K562 (cell line): ENCODE data around the gene ALOXE3. TPM values are rescaled to one million over a fixed set of nuclear protein-coding genes. Genes with fewer than 3 reads are reported as not detected.

ENCODE experiments used
- ATAC-seq: fragments of 200-7000 bp; cut with Tn5 transposase; 3 replicates; pipeline ENCODE4 v1.9.1; 2020; ENCODE audit warnings: moderate library complexity
- BruUV-seq: library from RNA; stranded (reverse); fragments of 400-500 nt; replicated peaks from 2 replicates; lab custom pipeline; 2021; lab: Mats Ljungman, UMichigan
- CTCF ChIA-PET: fragments of 300-600 bp; formaldehyde crosslinking; extraction: SDS; loops from one replicate; lab custom pipeline; 2021; ENCODE audit warnings: low intra/inter-chr PET ratio; lab: Yijun Ruan, JAX
- POLR2A ChIA-PET: fragments of 300-600, 350-650 bp; sonication (Branson Sonifier 250); formaldehyde crosslinking; extraction: SDS; loops from one replicate; lab custom pipeline; 2021; ENCODE audit warnings: antibody characterized with exemption, inconsistent platforms; lab: Yijun Ruan, JAX
- DNase-seq, 4 experiments: peaks; one replicate each; pipeline versions ENCODE4 v3.0.0 to v3.0.0-alpha.2; 2011 to 2018; ENCODE audit warnings: low spot score in 3 of 4, mixed read lengths in 3 of 4; ENCODE audit errors: extremely low read depth in 1 of 4
- FAIRE-seq: peaks from 2 replicates; lab custom pipeline; 2011; peaks lifted over from hg19 to GRCh38; lab: Jason Lieb, UNC
- H2AFZ ChIP-seq: 2 replicates; pipeline ENCODE4 v1.6.0; 2011; ENCODE audit warnings: low read depth, low read length, control low read depth, inconsistent platforms
- H3K27ac ChIP-seq: fragments of 200-600 bp; 3 replicates; pipeline ENCODE4 v1.8.0; 2011; ENCODE audit warnings: low read depth, mild to moderate bottlenecking, control low read depth, inconsistent platforms, low read length, moderate library complexity, mixed read lengths; ENCODE audit errors: extremely low read depth
- H3K27me3 ChIP-seq, 2 experiments: fragments of 300-600 bp in 1 of 2; 2 replicates in 1 of 2; 3 replicates in 1 of 2; pipeline versions ENCODE4 v1.6.0 to v1.8.0; 2011; ENCODE audit warnings: inconsistent platforms in 2 of 2, low read length in 2 of 2, mild to moderate bottlenecking in 1 of 2, mixed read lengths in 1 of 2, moderate library complexity in 1 of 2; ENCODE audit not compliant: control insufficient read depth in 2 of 2, insufficient read depth in 2 of 2
- H3K36me3 ChIP-seq: fragments of 300-600 bp; 3 replicates; pipeline ENCODE4 v1.8.0; 2011; ENCODE audit warnings: mild to moderate bottlenecking, low read length, inconsistent platforms; ENCODE audit not compliant: control insufficient read depth, insufficient read depth
- H3K4me1 ChIP-seq, 2 experiments: fragments of 200-600 bp in 1 of 2; replicated peaks in 1 of 2; 2 replicates in 1 of 2; 3 replicates in 1 of 2; pipeline versions ENCODE4 v1.5.1 to v1.8.0; 2011; ENCODE audit warnings: inconsistent platforms in 2 of 2, low read length in 2 of 2, mild to moderate bottlenecking in 1 of 2, mixed read lengths in 1 of 2, moderate library complexity in 1 of 2; ENCODE audit not compliant: control insufficient read depth in 2 of 2, insufficient read depth in 2 of 2
- H3K4me2 ChIP-seq: 2 replicates; pipeline ENCODE4 v1.6.1; 2011; ENCODE audit warnings: low read length, control low read depth, inconsistent platforms, mixed read lengths; ENCODE audit not compliant: insufficient read depth
- H3K4me3 ChIP-seq: fragments of 200-600 bp; sonication (generic), shearing (Covaris generic); 2 replicates; pipeline ENCODE4 v1.5.1; 2016; ENCODE audit warnings: control low read depth, inconsistent platforms
- H3K79me2 ChIP-seq: fragments of 200-600 bp; 3 replicates; pipeline ENCODE4 v1.8.0; 2011; ENCODE audit warnings: low read length, inconsistent platforms; ENCODE audit not compliant: control insufficient read depth, insufficient read depth
- H3K9ac ChIP-seq, 2 experiments: 2 replicates each; pipeline versions ENCODE4 v1.6.0 to v1.6.1; 2011; ENCODE audit warnings: low read depth in 2 of 2, low read length in 2 of 2, control low read depth in 1 of 2, inconsistent platforms in 1 of 2, mild to moderate bottlenecking in 1 of 2, mixed read lengths in 1 of 2; ENCODE audit not compliant: insufficient read depth in 1 of 2
- H3K9me1 ChIP-seq: one replicate; pipeline ENCODE4 v1.6.0; 2011; ENCODE audit warnings: inconsistent platforms, mild to moderate bottlenecking, low read length, moderate library complexity; ENCODE audit not compliant: control insufficient read depth, insufficient read depth
- H3K9me3 ChIP-seq: replicated peaks from 2 replicates; pipeline ENCODE4 v1.5.1; 2011; ENCODE audit warnings: low read depth, low read length, inconsistent platforms; ENCODE audit not compliant: control insufficient read depth, insufficient read depth
- H4K20me1 ChIP-seq: replicated peaks from 2 replicates; pipeline ENCODE4 v1.6.1; 2011; ENCODE audit warnings: low read length, inconsistent platforms, mixed read lengths; ENCODE audit not compliant: control insufficient read depth, insufficient read depth
- ARID1B ChIP-seq: fragments of 450-650 bp; IDR thresholded peaks from 2 replicates; pipeline ENCODE4 v1.6.1; 2016; ENCODE audit warnings: antibody characterized with exemption, mild to moderate bottlenecking, inconsistent platforms
- CBX5 ChIP-seq: IDR thresholded peaks from 2 replicates; pipeline ENCODE4 v1.6.1; 2014; ENCODE audit warnings: low read depth, borderline replicate concordance
- HCFC1 ChIP-seq: IDR thresholded peaks from 2 replicates; pipeline ENCODE4 v1.6.1; 2012; ENCODE audit warnings: low read depth, low read length, improper control_type of control experiment
- RFX1 ChIP-seq: fragments of 450-650 bp; IDR thresholded peaks from 2 replicates; pipeline ENCODE4 v1.6.1; 2016; ENCODE audit warnings: mild to moderate bottlenecking, moderate library complexity
- TOE1 ChIP-seq, 2 experiments: fragments of 450-650 bp in 1 of 2; sonication (generic) in 1 of 2; formaldehyde crosslinking in 1 of 2; IDR thresholded peaks; 2 replicates each; pipeline versions ENCODE4 v1.7.1 to v1.8.0; 2016 to 2022; ENCODE audit warnings: borderline replicate concordance in 2 of 2, mild to moderate bottlenecking in 2 of 2, antibody characterized with exemption in 1 of 2, inconsistent platforms in 1 of 2, low read depth in 1 of 2, missing genetic modification reagents in 1 of 2, moderate library complexity in 1 of 2
- ZNF717 ChIP-seq: fragments of 250-450 bp; sonication (Bioruptor Pico); IDR thresholded peaks from 2 replicates; pipeline ENCODE4 v1.5.0; 2021
- WGBS: fragments of 100-300 bp; shearing (Covaris generic); methylation state at CpG from one replicate; pipeline ENCODE4 v1.1.6; 2016; ENCODE audit warnings: low coverage, mixed read lengths; ENCODE audit not compliant: insufficient coverage; ENCODE audit errors: missing lambda C conversion rate; 5-methylcytosine and 5-hydroxymethylcytosine counted together
- in situ Hi-C: fragments of 300-500 bp; cut with MboI; formaldehyde crosslinking; loops from 4 replicates; pipeline ENCODE4 v1.15.0; 2018; ENCODE audit warnings: inconsistent platforms, mixed read lengths
- intact Hi-C: fragments of 100-400 bp; cut with micrococcal nuclease; formaldehyde crosslinking; loops from 2 replicates; pipeline ENCODE4 v1.14.2; 2022
- polyA plus RNA-seq, 8 experiments: library from polyadenylated mRNA; depleted of rRNA in 4 of 8; stranded (reverse) in 5 of 8; unstranded in 3 of 8; fragments of >200 nt; fragmentation: Nextera tagmentation in 2 of 8; fragmentation: Illumina TruSeq in 1 of 8; extraction: Ambion mirVana in 2 of 8; extraction: Trizol in 1 of 8; gene quantifications; 2 replicates each; pipeline versions ENCODE4 v1.2.1 to v1.2.3, GENCODE V29; 2011 to 2014; ENCODE audit warnings: inconsistent platforms in 1 of 8, missing spikeins in 1 of 8
- total RNA-seq, 7 experiments: library from RNA; depleted of rRNA in 6 of 7; stranded (reverse); fragments of >200 nt in 6 of 7; fragmentation: Illumina TruSeq in 2 of 7; extraction: Trizol in 2 of 7; gene quantifications; 2 replicates each; pipeline versions ENCODE4 v1.2.1 to v1.2.3, GENCODE V29; 2011 to 2021; ENCODE audit warnings: low replicate concordance in 1 of 7

The ALOXE3 gene
- total and polyA plus RNA-seq, 9 of the 15 experiments (the other 6 are each of a cell fraction or from before 2014, with no cell fraction given) = 0.04 TPM; not detected in 8

- Histone ChIP-seq H3K36me3 (no peaks in the 10 kb centered on the region), H3K9me1 (no peaks in the 10 kb centered on the region), H3K4me3 (no peak overlapping the region), H3K9me3 (no peaks in the 10 kb centered on the region), H3K9ac (no peak overlapping the region), H3K4me2 (no peak overlapping the region), H4K20me1 (no peaks in the 10 kb centered on the region), H3K27me3 (peaks cover 0 to 8% of the 10 kb centered on the region in 2 experiments; a peak in 1 of 5 replicates), H3K4me1 (peaks cover 8 to 14% of the 10 kb centered on the region in 2 experiments; a peak in 4 of 5 replicates), H2AFZ (no peak overlapping the region), H3K79me2 (no peaks in the 10 kb centered on the region), H3K27ac (no peak overlapping the region)
- 43% methylated on average over 13 of the region's 15 CpGs for WGBS
- BruUV-seq = no TSS peak
- DNase-seq (no peak), ATAC-seq (no peak), FAIRE-seq (no peak)
- intact Hi-C loops = no loop called here
- in situ Hi-C loops = loop anchor here (25.0 kb wide), 2 partner anchors 720 to 920 kb away; partner anchors contain the start of gene MFSD6L
- POLR2A ChIA-PET = no interaction called here
- CTCF ChIA-PET = no interaction called here
- TF ChIP-seq HCFC1 = no peak
- TF ChIP-seq RFX1 = peak; percentile 75
Observed at GRCh38 chr17:8066841-8067775, 51.2 kb downstream of the ALOXE3 start.

- no peak for FAIRE-seq
- TF ChIP-seq TOE1 (IDR thresholded peaks at IDR 0.05; ENCODE audit: borderline replicate concordance) (no peak), TOE1 (CRISPR knock-in tag; IDR thresholded peaks at IDR 0.05; ENCODE audit: borderline replicate concordance, low read depth) (no peak), ZNF717 (CRISPR knock-in tag) (no peak), ARID1B (no peak), CBX5 (no peak)
- TF ChIP-seq, all 486 proteins: peak for 0
- Histone ChIP-seq H3K4me3 (no peak overlapping the region), H3K4me1 (peaks cover 8 to 14% of the 10 kb centered on the region in 2 experiments; a peak in 4 of 5 replicates), H3K27me3 (no peaks in the 10 kb centered on the region), H2AFZ (no peak overlapping the region), H3K79me2 (no peaks in the 10 kb centered on the region), H3K9ac (peak overlapping the region in 1 of 2 experiments; percentile 51; a peak in 2 of 4 replicates), H3K9me3 (no peaks in the 10 kb centered on the region), H3K9me1 (no peaks in the 10 kb centered on the region), H3K4me2 (no peak overlapping the region), H4K20me1 (no peaks in the 10 kb centered on the region), H3K36me3 (no peaks in the 10 kb centered on the region), H3K27ac (no peak overlapping the region)
- in situ Hi-C loops (loop anchor here (25.0 kb wide), 2 partner anchors 723 to 923 kb away; partner anchors contain the start of gene MFSD6L), intact Hi-C loops (no loop called here)
- no peak for ATAC-seq
- no peak for DNase-seq
- BruUV-seq = no TSS peak
- POLR2A ChIA-PET = interaction anchor here (1.0 to 1.1 kb wide), 2 partner anchors 9 to 13 kb away, joined by 3 read pairs; no protein-coding TSS in a partner anchor
- CTCF ChIA-PET = no interaction called here
- WGBS = no CpG with 5 or more reads among the region's 6 CpGs
Observed at GRCh38 chr17:8064561-8065019, 53.7 kb downstream of the ALOXE3 start.
